Measurements from ENCODE around the gene P2RX7. TPM values are rescaled to one million over a fixed set of nuclear protein-coding genes. Genes with fewer than 3 reads are reported as not detected.
"Not testable (repeated sequence)": the region's sequence is repeated elsewhere in the genome, so short reads cannot be mapped to it uniquely, and the experiment has no call there.

Gene P2RX7
- polyA plus RNA-seq, 2 of the 4 experiments (the other 2 are of a cell fraction): 0.03 TPM; not detected in 1

DNA sequence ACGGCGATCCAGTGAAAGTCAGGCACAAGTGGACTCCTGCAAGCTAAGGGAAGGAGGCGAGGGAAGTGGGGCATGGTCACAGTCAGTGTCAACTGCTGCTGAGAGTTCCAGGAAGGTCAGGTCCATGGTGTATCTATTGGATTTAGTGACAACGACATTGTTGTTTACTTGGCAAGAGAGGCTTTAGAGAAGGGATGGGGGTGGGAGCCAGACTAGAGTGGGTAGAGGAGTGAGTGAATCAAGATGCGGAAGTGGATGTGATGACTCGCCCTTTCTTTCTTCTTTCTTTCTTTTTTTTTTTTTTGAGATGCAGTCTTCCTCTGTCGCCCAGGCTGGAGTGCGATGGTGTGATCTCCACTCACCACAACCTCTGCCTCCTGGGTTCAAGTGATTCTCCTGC lies 12.5 kb downstream of the P2RX7 start:
- CTCF ChIA-PET: interaction anchor here (0.6 to 1.4 kb wide), 2 partner anchors 52 to 65 kb away, joined by 3 read pairs; no protein-coding TSS in a partner anchor
- H3K4me2 ChIP-seq: no peak overlapping the region
- peak in 1 of 2 experiments; percentile 21; a peak in 1 of 6 replicates for ATAC-seq

DNA sequence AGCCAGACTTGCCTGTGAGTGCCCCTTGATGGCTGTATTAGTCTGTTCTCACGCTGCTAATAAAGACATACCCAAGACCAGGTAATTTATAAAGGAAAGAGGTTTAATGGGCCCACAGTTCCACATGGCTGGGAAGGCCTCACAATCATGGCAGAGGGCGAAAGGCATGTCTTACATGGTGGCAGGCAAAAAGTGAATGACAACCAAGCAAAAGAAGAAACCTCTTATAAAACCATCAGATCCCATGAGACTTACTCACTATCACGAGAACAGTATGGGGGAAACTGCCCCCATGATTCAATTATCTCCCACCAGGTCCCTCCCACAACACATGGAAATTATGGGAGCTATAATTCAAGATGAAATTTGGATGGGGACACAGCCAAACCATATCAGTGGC lies 16.6 kb downstream of the P2RX7 start:
- H3K27ac ChIP-seq; ATAC-seq; FAIRE-seq; H3K4me3 ChIP-seq; H3K4me2 ChIP-seq; DNase-seq (ENCODE audit: low read depth in 1 of 2, low spot score in 1 of 2); H3K9me3 ChIP-seq; POLR2A ChIA-PET; H3K4me1 ChIP-seq: not testable (repeated sequence)
- CTCF ChIA-PET: interaction anchor here (1.4 to 1.5 kb wide), 2 partner anchors 53 to 89 kb away, joined by 4 to 6 read pairs; no protein-coding TSS in a partner anchor
- WGBS (ENCODE audit: missing lambda C conversion rate): 32% methylated on average over 3 of the region's 3 CpGs

More for the DNA sequence above, 12.5 kb downstream of the P2RX7 start:
- no peak for TF ChIP-seq GATA3 (IDR thresholded peaks at IDR 0.05; ENCODE audit: borderline replicate concordance)
- no peak for TF ChIP-seq BHLHE40 (IDR thresholded peaks at IDR 0.05; ENCODE audit: low read depth, low read length)
- TF ChIP-seq JUNB (IDR thresholded peaks at IDR 0.05): no peak
- TF ChIP-seq FOSB (CRISPR knock-in tag; IDR thresholded peaks at IDR 0.05): no peak
- no peak for TF ChIP-seq HEYL (CRISPR knock-in tag; IDR thresholded peaks at IDR 0.05)
- TF ChIP-seq ZNF302 (CRISPR knock-in tag; IDR thresholded peaks at IDR 0.05): no peak
- TF ChIP-seq, protein P1, sequence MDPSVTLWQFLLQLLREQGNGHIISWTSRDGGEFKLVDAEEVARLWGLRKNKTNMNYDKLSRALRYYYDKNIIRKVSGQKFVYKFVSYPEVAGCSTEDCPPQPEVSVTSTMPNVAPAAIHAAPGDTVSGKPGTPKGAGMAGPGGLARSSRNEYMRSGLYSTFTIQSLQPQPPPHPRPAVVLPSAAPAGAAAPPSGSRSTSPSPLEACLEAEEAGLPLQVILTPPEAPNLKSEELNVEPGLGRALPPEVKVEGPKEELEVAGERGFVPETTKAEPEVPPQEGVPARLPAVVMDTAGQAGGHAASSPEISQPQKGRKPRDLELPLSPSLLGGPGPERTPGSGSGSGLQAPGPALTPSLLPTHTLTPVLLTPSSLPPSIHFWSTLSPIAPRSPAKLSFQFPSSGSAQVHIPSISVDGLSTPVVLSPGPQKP (IDR thresholded peaks at IDR 0.05; ENCODE audit: low read depth, low read length): no peak
- no peak for TF ChIP-seq RNF2 (IDR thresholded peaks at IDR 0.05; ENCODE audit: borderline replicate concordance, low read depth)
- TF ChIP-seq RAD21 (conservative IDR thresholded peaks at IDR 0.05 in 1 of 2, IDR thresholded peaks at IDR 0.05 in 1 of 2): no peak
- no peak for TF ChIP-seq NFE2L2 (conservative IDR thresholded peaks at IDR 0.05; ENCODE audit: low read length)
- no peak for TF ChIP-seq ZC3H11A (IDR thresholded peaks at IDR 0.05)
- TF ChIP-seq, protein P2, sequence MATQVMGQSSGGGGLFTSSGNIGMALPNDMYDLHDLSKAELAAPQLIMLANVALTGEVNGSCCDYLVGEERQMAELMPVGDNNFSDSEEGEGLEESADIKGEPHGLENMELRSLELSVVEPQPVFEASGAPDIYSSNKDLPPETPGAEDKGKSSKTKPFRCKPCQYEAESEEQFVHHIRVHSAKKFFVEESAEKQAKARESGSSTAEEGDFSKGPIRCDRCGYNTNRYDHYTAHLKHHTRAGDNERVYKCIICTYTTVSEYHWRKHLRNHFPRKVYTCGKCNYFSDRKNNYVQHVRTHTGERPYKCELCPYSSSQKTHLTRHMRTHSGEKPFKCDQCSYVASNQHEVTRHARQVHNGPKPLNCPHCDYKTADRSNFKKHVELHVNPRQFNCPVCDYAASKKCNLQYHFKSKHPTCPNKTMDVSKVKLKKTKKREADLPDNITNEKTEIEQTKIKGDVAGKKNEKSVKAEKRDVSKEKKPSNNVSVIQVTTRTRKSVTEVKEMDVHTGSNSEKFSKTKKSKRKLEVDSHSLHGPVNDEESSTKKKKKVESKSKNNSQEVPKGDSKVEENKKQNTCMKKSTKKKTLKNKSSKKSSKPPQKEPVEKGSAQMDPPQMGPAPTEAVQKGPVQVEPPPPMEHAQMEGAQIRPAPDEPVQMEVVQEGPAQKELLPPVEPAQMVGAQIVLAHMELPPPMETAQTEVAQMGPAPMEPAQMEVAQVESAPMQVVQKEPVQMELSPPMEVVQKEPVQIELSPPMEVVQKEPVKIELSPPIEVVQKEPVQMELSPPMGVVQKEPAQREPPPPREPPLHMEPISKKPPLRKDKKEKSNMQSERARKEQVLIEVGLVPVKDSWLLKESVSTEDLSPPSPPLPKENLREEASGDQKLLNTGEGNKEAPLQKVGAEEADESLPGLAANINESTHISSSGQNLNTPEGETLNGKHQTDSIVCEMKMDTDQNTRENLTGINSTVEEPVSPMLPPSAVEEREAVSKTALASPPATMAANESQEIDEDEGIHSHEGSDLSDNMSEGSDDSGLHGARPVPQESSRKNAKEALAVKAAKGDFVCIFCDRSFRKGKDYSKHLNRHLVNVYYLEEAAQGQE (IDR thresholded peaks at IDR 0.05): no peak
- TF ChIP-seq CBX2 (IDR thresholded peaks at IDR 0.05; ENCODE audit: borderline replicate concordance, low read depth): no peak
- TF ChIP-seq, protein P3, sequence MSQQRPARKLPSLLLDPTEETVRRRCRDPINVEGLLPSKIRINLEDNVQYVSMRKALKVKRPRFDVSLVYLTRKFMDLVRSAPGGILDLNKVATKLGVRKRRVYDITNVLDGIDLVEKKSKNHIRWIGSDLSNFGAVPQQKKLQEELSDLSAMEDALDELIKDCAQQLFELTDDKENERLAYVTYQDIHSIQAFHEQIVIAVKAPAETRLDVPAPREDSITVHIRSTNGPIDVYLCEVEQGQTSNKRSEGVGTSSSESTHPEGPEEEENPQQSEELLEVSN (IDR thresholded peaks at IDR 0.05; ENCODE audit: borderline replicate concordance, low read depth): no peak
- no peak for TF ChIP-seq HDAC2 (IDR thresholded peaks at IDR 0.05)
- TF ChIP-seq, protein P4, sequence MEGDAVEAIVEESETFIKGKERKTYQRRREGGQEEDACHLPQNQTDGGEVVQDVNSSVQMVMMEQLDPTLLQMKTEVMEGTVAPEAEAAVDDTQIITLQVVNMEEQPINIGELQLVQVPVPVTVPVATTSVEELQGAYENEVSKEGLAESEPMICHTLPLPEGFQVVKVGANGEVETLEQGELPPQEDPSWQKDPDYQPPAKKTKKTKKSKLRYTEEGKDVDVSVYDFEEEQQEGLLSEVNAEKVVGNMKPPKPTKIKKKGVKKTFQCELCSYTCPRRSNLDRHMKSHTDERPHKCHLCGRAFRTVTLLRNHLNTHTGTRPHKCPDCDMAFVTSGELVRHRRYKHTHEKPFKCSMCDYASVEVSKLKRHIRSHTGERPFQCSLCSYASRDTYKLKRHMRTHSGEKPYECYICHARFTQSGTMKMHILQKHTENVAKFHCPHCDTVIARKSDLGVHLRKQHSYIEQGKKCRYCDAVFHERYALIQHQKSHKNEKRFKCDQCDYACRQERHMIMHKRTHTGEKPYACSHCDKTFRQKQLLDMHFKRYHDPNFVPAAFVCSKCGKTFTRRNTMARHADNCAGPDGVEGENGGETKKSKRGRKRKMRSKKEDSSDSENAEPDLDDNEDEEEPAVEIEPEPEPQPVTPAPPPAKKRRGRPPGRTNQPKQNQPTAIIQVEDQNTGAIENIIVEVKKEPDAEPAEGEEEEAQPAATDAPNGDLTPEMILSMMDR (IDR thresholded peaks at IDR 0.05): no peak
- TF ChIP-seq ESRRA (IDR thresholded peaks at IDR 0.05; ENCODE audit: borderline replicate concordance, low read length): no peak
- peaks cover 8% of the 10 kb centered on the region; the same call in 2 of the 3 replicates for H3K4me1 ChIP-seq
- FAIRE-seq: no peak
- no peak overlapping the region for H3K27ac ChIP-seq
- POLR2A ChIA-PET: no interaction called here
- WGBS (ENCODE audit: missing lambda C conversion rate): 64% methylated on average over 8 of the region's 8 CpGs
- H3K4me3 ChIP-seq: no peak overlapping the region
- 0 out of 3 replicates have a peak, but pooled peaks cover 4% of the 10 kb centered on the region for H3K9me3 ChIP-seq
- DNase-seq (ENCODE audit: low read depth in 1 of 2, low spot score in 1 of 2): no peak
